Endothelial cell of umbilical vein (primary cell): Measurements from ENCODE around the gene LHFPL6. TPM values are rescaled to one million over a fixed set of nuclear protein-coding genes. Genes with fewer than 3 reads are reported as not detected.

Experiments used
- BruUV-seq: library from RNA; stranded (reverse); fragments of 400-500 nt; replicated peaks from 2 replicates; lab custom pipeline; 2021; lab: Mats Ljungman, UMichigan
- CTCF ChIA-PET: fragments of 300-600, 350-600 bp; sonication (Branson Sonifier 250); formaldehyde crosslinking; loops from one replicate; lab custom pipeline; 2021; ENCODE audit warnings: antibody characterized with exemption, inconsistent platforms; lab: Charles Lee
- POLR2A ChIA-PET: fragments of 300-600, 350-600 bp; sonication (Branson Sonifier 250); formaldehyde crosslinking; loops from one replicate; lab custom pipeline; 2021; ENCODE audit warnings: antibody characterized with exemption, inconsistent platforms; lab: Charles Lee
- DNase-seq: peaks from one replicate; pipeline ENCODE4 v3.0.0-alpha.2; 2011; ENCODE audit warnings: low read depth, low spot score
- FAIRE-seq: peaks from 2 replicates; lab custom pipeline; 2011; peaks lifted over from hg19 to GRCh38; lab: Jason Lieb, UNC
- H2AFZ ChIP-seq: 2 replicates; pipeline ENCODE4 v1.6.0; 2012; ENCODE audit warnings: low read depth, low read length, control low read depth, inconsistent platforms
- H3K27ac ChIP-seq: 2 replicates; pipeline ENCODE4 v1.5.1; 2011; ENCODE audit warnings: low read depth, mild to moderate bottlenecking, control low read depth, low read length, moderate library complexity; ENCODE audit not compliant: insufficient read depth
- H3K27me3 ChIP-seq, 2 experiments: 2 replicates each; pipeline versions ENCODE4 v1.6.0 to v1.6.1; 2011; ENCODE audit warnings: low read length in 2 of 2, mixed read lengths in 1 of 2; ENCODE audit not compliant: control insufficient read depth in 2 of 2, insufficient read depth in 2 of 2
- H3K36me3 ChIP-seq, 2 experiments: 2 replicates in 1 of 2; 3 replicates in 1 of 2; pipeline ENCODE4 v1.5.1; 2011; ENCODE audit warnings: low read length in 2 of 2, mild to moderate bottlenecking in 1 of 2, moderate library complexity in 1 of 2; ENCODE audit not compliant: control insufficient read depth in 2 of 2, insufficient read depth in 2 of 2; ENCODE audit errors: extremely low read depth in 1 of 2
- H3K4me1 ChIP-seq: 3 replicates; pipeline ENCODE4 v1.5.1; 2011; ENCODE audit warnings: mild to moderate bottlenecking, low read length; ENCODE audit not compliant: control insufficient read depth, insufficient read depth; ENCODE audit errors: extremely low read depth
- H3K4me2 ChIP-seq: 2 replicates; pipeline ENCODE4 v1.6.1; 2011; ENCODE audit warnings: low read length, control low read depth, mixed read lengths; ENCODE audit not compliant: insufficient read depth
- H3K4me3 ChIP-seq, 3 experiments: fragments of 200-600 bp in 1 of 3; sonication (generic), shearing (Covaris generic) in 1 of 3; replicated peaks in 1 of 3; 2 replicates each; pipeline ENCODE4 v1.5.1; 2011 to 2016; ENCODE audit warnings: control low read depth in 3 of 3, low read length in 3 of 3, mild to moderate bottlenecking in 2 of 3, inconsistent platforms in 1 of 3, low read depth in 1 of 3, moderate library complexity in 1 of 3; ENCODE audit not compliant: insufficient read depth in 1 of 3
- H3K79me2 ChIP-seq: 2 replicates; pipeline ENCODE4 v1.6.0; 2012; ENCODE audit warnings: low read length, inconsistent platforms; ENCODE audit not compliant: control insufficient read depth, insufficient read depth
- H3K9ac ChIP-seq: replicated peaks from 2 replicates; pipeline ENCODE3; 2011; ENCODE audit warnings: low read length, control low read depth; ENCODE audit not compliant: insufficient read depth; ENCODE audit errors: extremely low read depth
- H3K9me1 ChIP-seq: replicated peaks from 3 replicates; pipeline ENCODE4 v1.6.0; 2011; ENCODE audit warnings: mild to moderate bottlenecking, low read length; ENCODE audit not compliant: control insufficient read depth, insufficient read depth; ENCODE audit errors: extremely low read depth
- H3K9me3 ChIP-seq: replicated peaks from 2 replicates; pipeline ENCODE4 v1.5.1; 2012; ENCODE audit warnings: low read length, inconsistent platforms; ENCODE audit not compliant: control insufficient read depth, insufficient read depth
- H4K20me1 ChIP-seq: replicated peaks from 2 replicates; pipeline ENCODE3; 2011; ENCODE audit warnings: mild to moderate bottlenecking, low read length; ENCODE audit not compliant: control insufficient read depth, insufficient read depth; ENCODE audit errors: extremely low read depth
- CTCF ChIP-seq, 2 donors: IDR thresholded peaks; 1 replicate in 1 of 2; 2 replicates in 1 of 2; pipeline ENCODE4 v1.5.1; 2011; ENCODE audit warnings: low read length in 2 of 2, mild to moderate bottlenecking in 2 of 2, moderate library complexity in 2 of 2, control low read depth in 1 of 2, inconsistent platforms in 1 of 2, low read depth in 1 of 2; ENCODE audit not compliant: insufficient read depth in 1 of 2; ENCODE audit errors: extremely low read depth in 1 of 2
- EZH2 ChIP-seq: IDR thresholded peaks from 2 replicates; pipeline ENCODE4 v1.6.1; 2012; ENCODE audit warnings: borderline replicate concordance, low read depth, mild to moderate bottlenecking, moderate library complexity, low read length, inconsistent platforms; ENCODE audit not compliant: severe bottlenecking
- FOS ChIP-seq: IDR thresholded peaks from 2 replicates; pipeline ENCODE4 v1.6.1; 2011; ENCODE audit warnings: mild to moderate bottlenecking, low read length, moderate library complexity, borderline replicate concordance; ENCODE audit not compliant: insufficient read depth
- GATA2 ChIP-seq: IDR thresholded peaks from 2 replicates; pipeline ENCODE4 v1.7.0; 2011; ENCODE audit warnings: low read depth, mild to moderate bottlenecking, moderate library complexity, mixed read lengths, low read length; ENCODE audit not compliant: insufficient read length, insufficient read depth
- JUN ChIP-seq: IDR thresholded peaks from 2 replicates; pipeline ENCODE4 v1.6.1; 2011; ENCODE audit warnings: borderline replicate concordance, low read depth; ENCODE audit not compliant: insufficient read length, insufficient read depth
- MAX ChIP-seq: IDR thresholded peaks from 2 replicates; pipeline ENCODE4 v1.6.1; 2011; ENCODE audit not compliant: insufficient read depth, insufficient read length
- MYC ChIP-seq: IDR thresholded peaks from one replicate; pipeline ENCODE4 v1.6.1; 2011; ENCODE audit warnings: mild to moderate bottlenecking, low read depth, low read length
- POLR2A ChIP-seq: IDR thresholded peaks from 2 replicates; pipeline ENCODE4 v1.6.1; 2012; ENCODE audit warnings: low read depth, mild to moderate bottlenecking, control low read depth, low read length
- POLR2AphosphoS5 ChIP-seq: IDR thresholded peaks from 2 replicates; pipeline ENCODE4 v1.6.1; 2012; ENCODE audit warnings: low read depth, mild to moderate bottlenecking, control low read depth, low read length, moderate library complexity; ENCODE audit not compliant: insufficient read depth
- dilution Hi-C: fragments of 300-500 bp; cut with MboI; formaldehyde crosslinking; loops from one replicate; pipeline ENCODE4 v1.15.0; 2019; ENCODE audit warnings: low sequenced_read_pairs; ENCODE audit not compliant: extremely low pct_ligation_motif_present
- intact Hi-C: fragments of 100-400 bp; cut with micrococcal nuclease; formaldehyde crosslinking; loops from one replicate; pipeline ENCODE4 v1.10.0; 2022
- polyA plus RNA-seq, 4 experiments: library from polyadenylated mRNA; depleted of rRNA in 3 of 4; stranded (reverse) in 3 of 4; unstranded in 1 of 4; fragments of >200 nt; gene quantifications; 2 replicates each; pipeline versions ENCODE4 v1.2.1 to v1.2.3, GENCODE V29; 2011 to 2012; ENCODE audit warnings: missing spikeins in 1 of 4
- total RNA-seq: library from RNA; stranded (reverse); gene quantifications from 2 replicates; pipeline ENCODE4 v1.2.3, GENCODE V29; 2021

The LHFPL6 gene
- total and polyA plus RNA-seq, 2 donors (not counting 3 experiments of a cell fraction or from before 2014, with no cell fraction given): 17.5 to 19.4 TPM

GRCh38 chr13:39586958-39587605, 15.9 kb downstream of the LHFPL6 start:
- H3K4me3 ChIP-seq: no peak overlapping the region
- BruUV-seq: no TSS peak
- intact Hi-C loops (no loop called here), dilution Hi-C loops (no loop called here)
- H3K27ac ChIP-seq: no peak overlapping the region
- no peaks in the 10 kb centered on the region for H3K79me2 ChIP-seq
- H3K4me1 ChIP-seq: no peaks in the 10 kb centered on the region
- no peak for FAIRE-seq
- no peak for DNase-seq
- H3K9me3 ChIP-seq: no peaks in the 10 kb centered on the region
- no peak overlapping the region for H3K9ac ChIP-seq
- H3K4me2 ChIP-seq: no peak overlapping the region
- no peaks in the 10 kb centered on the region for H3K27me3 ChIP-seq
- no peaks in the 10 kb centered on the region for H3K9me1 ChIP-seq
- no peaks in the 10 kb centered on the region for H4K20me1 ChIP-seq
- H2AFZ ChIP-seq: no peak overlapping the region
- no peak for TF ChIP-seq MYC
- no peak for TF ChIP-seq EZH2
- no peak for TF ChIP-seq POLR2AphosphoS5
- TF ChIP-seq GATA2: no peak
- no peak for TF ChIP-seq CTCF (IDR thresholded peaks at IDR 0.05; ENCODE audit: extremely low read depth in 1 of 2, insufficient read depth in 1 of 2, low read depth in 1 of 2, low read length in 2 of 2)
- no peak for TF ChIP-seq JUN
- TF ChIP-seq FOS: no peak
- TF ChIP-seq MAX: no peak
- no peak for TF ChIP-seq POLR2A
- ChIA-PET POLR2A (no interaction called here), CTCF (no interaction called here)
- no peaks in the 10 kb centered on the region for H3K36me3 ChIP-seq
